Colonic mucosa (tissue), 4 donors: Measurements from ENCODE around the gene HRG. TPM values are rescaled to one million over a fixed set of nuclear protein-coding genes. Genes with fewer than 3 reads are reported as not detected.

Source experiments
- DNase-seq: peaks from one replicate; pipeline ENCODE4 v3.0.0-alpha.2; 2020
- H3K27ac ChIP-seq: fragments of 200-600 bp; one replicate; pipeline ENCODE4 v1.8.0; 2021
- H3K27me3 ChIP-seq: fragments of 200-600 bp; one replicate; pipeline ENCODE4 v1.8.0; 2021
- H3K36me3 ChIP-seq: fragments of 200-600 bp; one replicate; pipeline ENCODE4 v1.8.0; 2021
- H3K4me1 ChIP-seq: fragments of 200-600 bp; one replicate; pipeline ENCODE4 v1.8.0; 2021; ENCODE audit warnings: mild to moderate bottlenecking
- H3K4me3 ChIP-seq: fragments of 200-600 bp; one replicate; pipeline ENCODE4 v1.8.0; 2021
- H3K9ac ChIP-seq, 2 donors: one replicate each; pipeline ENCODE4 v1.7.0; 2013; ENCODE audit warnings: control low read depth in 2 of 2, low read depth in 2 of 2, low read length in 2 of 2
- H3K9me3 ChIP-seq: fragments of 200-600 bp; one replicate; pipeline ENCODE4 v1.8.0; 2021
- CTCF ChIP-seq: fragments of 200-600 bp; IDR thresholded peaks from one replicate; pipeline ENCODE4 v1.8.0; 2022; ENCODE audit warnings: antibody characterized with exemption, mild to moderate bottlenecking
- intact Hi-C: fragments of 100-400 bp; cut with DNase I; formaldehyde crosslinking; loops from one replicate; pipeline ENCODE4 v1.14.1; 2022
- total RNA-seq, 2 donors: library from RNA; stranded (reverse); fragmentation: NEBNext Ultra II Directional in 1 of 2; extraction: Animal tissue kit (Norgen Biotek cat#: 25700) in 1 of 2; gene quantifications; one replicate each; pipeline ENCODE4 v1.2.1, GENCODE V29; 2021
- donor health status: healthy.
- donor health status: DM: no; HTN: no; CAD: no.
- donor health status: DM: no; HTN: no; CAD: no.

HRG gene
- total RNA-seq, 2 donors from 2014 or later: 0.25 TPM; not detected in 1

- Histone ChIP-seq H3K9ac (no peak within 1 kb of the TSS), H3K4me1 (no peaks in the 10 kb centered on the region), H3K9me3 (no peaks in the 10 kb centered on the region), H3K4me3 (no peak within 1 kb of the TSS), H3K36me3 (no peaks in the 10 kb centered on the region), H3K27me3 (no peaks in the 10 kb centered on the region), H3K27ac (no peak within 1 kb of the TSS)
- peak; percentile 18 for DNase-seq
- TF ChIP-seq CTCF: no peak
- intact Hi-C loops: no loop called here
These were observed 51.2 kb downstream of the HRG start, which contains the start of gene KNG1 for GRCh38 chr3:186717039-186717457. Gene KNG1, plus strand, starts transcription at chr3:186717359. Its CDS starts 184 bp downstream, at chr3:186717543.

- Histone ChIP-seq H3K27me3 (no peaks in the 10 kb centered on the region), H3K4me1 (no peaks in the 10 kb centered on the region), H3K4me3 (no peak overlapping the region), H3K36me3 (no peaks in the 10 kb centered on the region), H3K27ac (no peak overlapping the region), H3K9ac (no peak overlapping the region), H3K9me3 (no peaks in the 10 kb centered on the region)
- no peak for DNase-seq
- no peak for TF ChIP-seq CTCF
- intact Hi-C loops: no loop called here
These were observed 54.3 kb downstream of the HRG start for GRCh38 chr3:186719945-186720739.

- H3K27ac ChIP-seq: no peak overlapping the region
- intact Hi-C loops: no loop called here
- no peak overlapping the region for H3K9ac ChIP-seq
- peak; percentile 29 for DNase-seq
- H3K9me3 ChIP-seq: no peaks in the 10 kb centered on the region
- H3K4me1 ChIP-seq: no peaks in the 10 kb centered on the region
- no peak for TF ChIP-seq CTCF
- H3K4me3 ChIP-seq: no peak overlapping the region
- H3K27me3 ChIP-seq: no peaks in the 10 kb centered on the region
- H3K36me3 ChIP-seq: no peaks in the 10 kb centered on the region
These were observed 56.6 kb downstream of the HRG start for GRCh38 chr3:186722457-186722856.

GRCh38 chr3:186724911-186725310 lies 59.1 kb downstream of the HRG start:
- Histone ChIP-seq H3K4me3 (no peak overlapping the region), H3K9ac (no peak overlapping the region), H3K9me3 (no peaks in the 10 kb centered on the region), H3K36me3 (no peaks in the 10 kb centered on the region), H3K4me1 (no peaks in the 10 kb centered on the region), H3K27ac (no peak overlapping the region), H3K27me3 (no peaks in the 10 kb centered on the region)
- TF ChIP-seq CTCF: no peak
- DNase-seq: no peak
- intact Hi-C loops: no loop called here

Other genes starting within 250 kb of the HRG start
- 1 to 10 TPM; 2.3 to 2.6 TPM for gene CRYGS, start 121.6 kb upstream of the HRG start, total RNA-seq
- 10 to 100 TPM; 10.4 to 14.3 TPM for gene TBCCD1, start 98.7 kb upstream of the HRG start, total RNA-seq
- gene DNAJB11, start 95.3 kb upstream of the HRG start, total RNA-seq: 10 to 100 TPM; 54.7 to 72.5 TPM
- 1 to 10 TPM in 1 of 2 donors, not detected in 1; 1.9 TPM for gene AHSG, start 53.0 kb upstream of the HRG start, total RNA-seq
- under 1 TPM; 0.22 to 0.27 TPM for gene FETUB, start 25.6 kb upstream of the HRG start, total RNA-seq
- 1 to 10 TPM; 1.0 to 1.2 TPM for gene KNG1, start 51.3 kb downstream of the HRG start, total RNA-seq
- gene EIF4A2, start 117.6 kb downstream of the HRG start, total RNA-seq: 100 to 1,000 TPM; 337 to 366 TPM
- gene RFC4, start 140.5 kb downstream of the HRG start, total RNA-seq: 10 to 100 TPM; 13.4 to 40.4 TPM
- gene ADIPOQ, start 176.7 kb downstream of the HRG start, total RNA-seq: under 1 TPM; 0.17 to 0.58 TPM